Aorta (tissue), 4 donors: Measurements from ENCODE around the gene AMZ2. TPM values are rescaled to one million over a fixed set of nuclear protein-coding genes. Genes with fewer than 3 reads are reported as not detected.

Experiments used
- polyA plus RNA-seq, 2 donors: library from polyadenylated mRNA; stranded (reverse); fragments of 200-250 nt; gene quantifications; one replicate each; pipeline ENCODE4 v1.2.3, GENCODE V29; 2013
- total RNA-seq, 2 donors: library from RNA; stranded (reverse); fragmentation: NEBNext Ultra II Directional; extraction: Animal tissue kit (Norgen Biotek cat#: 25700); gene quantifications; one replicate each; pipeline ENCODE4 v1.2.1, GENCODE V29; 2021
- donor health status: healthy with polysubstance abuse.
- donor health status: Bipolar disorder and iron deficiency.
- donor health status: DM: no; HTN: no; CAD: no.
- donor health status: DM: yes; HTN: yes; CAD: no.

Gene AMZ2
- total and polyA plus RNA-seq, 4 donors: 32.4 to 75.3 (median 49.7) TPM

Other genes with a start within 250 kb of the AMZ2 start
- 10 to 100 TPM; 19.6 to 20.9 TPM for gene KPNA2, start 212.3 kb upstream of the AMZ2 start, total RNA-seq
- 10 to 100 TPM in 1 of 2 donors, 1 to 10 TPM in 1; 5.8 to 11.1 TPM for gene KPNA2, start 212.3 kb upstream of the AMZ2 start, polyA plus RNA-seq
- gene SLC16A6, start 43.1 kb downstream of the AMZ2 start, total RNA-seq: 1 to 10 TPM in 1 of 2 donors, under 1 TPM in 1; 0.51 to 5.4 TPM
- under 1 TPM in 1 of 2 donors, not detected in 1; 0.38 TPM for gene SLC16A6, start 43.1 kb downstream of the AMZ2 start, polyA plus RNA-seq
- 1 to 10 TPM; 3.8 to 5.4 TPM for gene ARSG, start 43.5 kb downstream of the AMZ2 start, total RNA-seq
- gene ARSG, start 43.5 kb downstream of the AMZ2 start, polyA plus RNA-seq: 1 to 10 TPM in 1 of 2 donors, under 1 TPM in 1; 0.88 to 7.1 TPM
- gene WIPI1, start 209.5 kb downstream of the AMZ2 start, total RNA-seq: 10 to 100 TPM; 46.0 to 53.1 TPM
- 10 to 100 TPM; 18.5 to 30.4 TPM for gene WIPI1, start 209.5 kb downstream of the AMZ2 start, polyA plus RNA-seq